Lung (tissue), 16 donors: ENCODE measurements around the gene RESF1. TPM values are rescaled to one million over a fixed set of nuclear protein-coding genes. Genes with fewer than 3 reads are reported as not detected.
A peak's percentile ranks its signal among the peaks of the same experiment; 100 is the strongest.

Source experiments
- ATAC-seq: fragments of 200-7000 bp; cut with Tn5 transposase; one replicate; pipeline ENCODE4 v1.9.1; 2020; ENCODE audit warnings: moderate number of reproducible peaks; ENCODE audit not compliant: insufficient read depth, low FRiP score
- DNase-seq, 3 donors: peaks; one replicate each; pipeline ENCODE4 v3.0.0-alpha.2; 2013 to 2017
- H3K27ac ChIP-seq, 2 donors: one replicate each; pipeline ENCODE4 v1.5.1; 2013; ENCODE audit warnings: mild to moderate bottlenecking in 2 of 2, moderate library complexity in 2 of 2, control low read depth in 1 of 2, inconsistent platforms in 1 of 2, low read depth in 1 of 2, low read length in 1 of 2
- H3K27me3 ChIP-seq, 3 donors: one replicate each; pipeline ENCODE4 v1.5.1; 2013; ENCODE audit warnings: low read length in 2 of 3; ENCODE audit not compliant: control insufficient read depth in 3 of 3, insufficient read depth in 3 of 3
- H3K36me3 ChIP-seq, 4 donors: one replicate each; pipeline ENCODE4 v1.5.1; 2013; ENCODE audit warnings: low read length in 4 of 4, mild to moderate bottlenecking in 1 of 4, moderate library complexity in 1 of 4; ENCODE audit not compliant: control insufficient read depth in 4 of 4, insufficient read depth in 4 of 4
- H3K4me1 ChIP-seq, 5 donors: one replicate each; pipeline ENCODE4 v1.5.1; 2013; ENCODE audit warnings: low read length in 5 of 5, mild to moderate bottlenecking in 2 of 5, moderate library complexity in 1 of 5; ENCODE audit not compliant: control insufficient read depth in 5 of 5, insufficient read depth in 5 of 5
- H3K4me3 ChIP-seq: one replicate; pipeline ENCODE4 v1.5.1; 2013; ENCODE audit warnings: mild to moderate bottlenecking, control low read depth, moderate library complexity
- H3K9ac ChIP-seq, 2 donors: one replicate each; pipeline ENCODE4 v1.5.1; 2013; ENCODE audit warnings: low read length in 2 of 2, control low read depth in 1 of 2; ENCODE audit not compliant: insufficient read depth in 1 of 2
- H3K9me3 ChIP-seq, 4 donors: one replicate each; pipeline ENCODE4 v1.5.1; 2013; ENCODE audit warnings: low read length in 3 of 4, mild to moderate bottlenecking in 1 of 4, moderate library complexity in 1 of 4; ENCODE audit not compliant: control insufficient read depth in 4 of 4, insufficient read depth in 3 of 4
- WGBS, 2 donors: extraction: QIAGEN DNeasy Blood & Tissue Kit; methylation state at CpG; one replicate each; pipeline ENCODE4 v1.1.7; 2013; 5-methylcytosine and 5-hydroxymethylcytosine counted together
- long read RNA-seq, 5 donors: transcript quantifications; one replicate each; lab custom pipeline, GENCODE V29; 2026
- polyA plus RNA-seq, 2 donors: library from polyadenylated mRNA; stranded (reverse); fragments of 200-250 nt; gene quantifications; one replicate each; pipeline ENCODE4 v1.2.1, GENCODE V29; 2013
- total RNA-seq, 2 donors: library from RNA; depleted of rRNA in 1 of 2; stranded (reverse); fragments of >200 nt in 1 of 2; gene quantifications; one replicate each; pipeline ENCODE4 v1.2.1, GENCODE V29; 2014 to 2021
- TF ChIP-seq, protein P1 (sequence below): IDR thresholded peaks from 2 replicates; pipeline ENCODE4 v1.5.1; 2012; ENCODE audit warnings: mild to moderate bottlenecking; ENCODE audit errors: control extremely low read depth, extremely low read depth
- donor health status: control.
- donor health status: control.
- donor health status: Bipolar disorder and iron deficiency.
- donor health status: healthy.
- donor health status: DM: yes; HTN: yes; CAD: no.

Gene RESF1
- 10 to 100 TPM; 55.6 to 65.4 TPM for total RNA-seq
- 10 to 100 TPM; 54.0 to 60.2 TPM for polyA plus RNA-seq
- long read RNA-seq, donor 1, transcript KIAA1551-208 (2 exons, 883 nt): major isoform, 7 of 24 reads
- long read RNA-seq, donor 1, partial matches to known transcripts: 17 of 24 reads
- long read RNA-seq, donor 1, other reads (novel, unspliced or antisense): 0 of 24 reads
- long read RNA-seq, donor 2: 0 reads
- long read RNA-seq, donor 3: 0 reads
- long read RNA-seq, donor 4, transcript KIAA1551-208 (2 exons, 883 nt): major isoform, 5 of 10 reads
- long read RNA-seq, donor 4, partial matches to known transcripts: 5 of 10 reads
- long read RNA-seq, donor 4, other reads (novel, unspliced or antisense): 0 of 10 reads
- long read RNA-seq, donor 5, partial matches to known transcripts: 8 of 11 reads
- long read RNA-seq, donor 5, other reads (novel, unspliced or antisense): 0 of 11 reads

DNA sequence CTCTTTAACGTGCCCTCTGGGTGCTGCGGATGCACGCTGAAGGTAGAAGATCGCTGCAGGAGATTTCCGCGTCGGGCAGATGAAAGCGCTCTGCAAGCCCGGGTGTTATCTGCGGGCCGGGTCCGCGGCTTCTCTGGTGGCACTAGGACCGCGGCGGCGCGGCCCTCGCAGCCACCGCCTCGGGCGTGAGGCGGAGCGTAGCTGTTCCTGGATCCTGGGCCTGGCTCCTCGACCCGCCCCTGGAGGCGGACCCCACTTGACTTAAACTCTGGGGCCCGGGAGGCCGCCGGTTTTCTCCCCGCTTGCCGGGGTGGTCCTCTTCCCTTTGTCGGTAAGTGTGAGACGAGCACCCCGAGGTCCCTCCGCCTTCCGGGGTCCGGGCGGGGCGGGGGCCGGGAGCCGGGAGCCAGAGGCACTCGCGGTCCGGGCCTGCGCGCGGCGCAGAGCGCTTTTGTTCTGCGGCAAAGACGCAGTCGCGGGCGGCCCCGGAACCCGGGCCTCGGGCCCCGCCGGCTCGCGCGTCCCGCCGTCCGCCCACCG is at the start of gene RESF1:
TSS of gene RESF1 (plus strand) at position 255 of the 540 bp plus-strand sequence. CDS start 21,541 bp downstream, outside the sequence.
- TF ChIP-seq, protein P1, sequence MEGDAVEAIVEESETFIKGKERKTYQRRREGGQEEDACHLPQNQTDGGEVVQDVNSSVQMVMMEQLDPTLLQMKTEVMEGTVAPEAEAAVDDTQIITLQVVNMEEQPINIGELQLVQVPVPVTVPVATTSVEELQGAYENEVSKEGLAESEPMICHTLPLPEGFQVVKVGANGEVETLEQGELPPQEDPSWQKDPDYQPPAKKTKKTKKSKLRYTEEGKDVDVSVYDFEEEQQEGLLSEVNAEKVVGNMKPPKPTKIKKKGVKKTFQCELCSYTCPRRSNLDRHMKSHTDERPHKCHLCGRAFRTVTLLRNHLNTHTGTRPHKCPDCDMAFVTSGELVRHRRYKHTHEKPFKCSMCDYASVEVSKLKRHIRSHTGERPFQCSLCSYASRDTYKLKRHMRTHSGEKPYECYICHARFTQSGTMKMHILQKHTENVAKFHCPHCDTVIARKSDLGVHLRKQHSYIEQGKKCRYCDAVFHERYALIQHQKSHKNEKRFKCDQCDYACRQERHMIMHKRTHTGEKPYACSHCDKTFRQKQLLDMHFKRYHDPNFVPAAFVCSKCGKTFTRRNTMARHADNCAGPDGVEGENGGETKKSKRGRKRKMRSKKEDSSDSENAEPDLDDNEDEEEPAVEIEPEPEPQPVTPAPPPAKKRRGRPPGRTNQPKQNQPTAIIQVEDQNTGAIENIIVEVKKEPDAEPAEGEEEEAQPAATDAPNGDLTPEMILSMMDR: no peak
- WGBS, 2 donors: 0 to 1% methylated on average over 66 to 67 of the region's 67 CpGs
- H3K4me3 ChIP-seq: peak within 1 kb of the TSS; percentile 92
- peaks cover 0 to 22% (median 14%) of the 10 kb centered on the region in 5 donors for H3K4me1 ChIP-seq
- H3K36me3 ChIP-seq: peaks cover 2 to 13% (median 4%) of the 10 kb centered on the region in 4 donors
- H3K9ac ChIP-seq: peak within 1 kb of the TSS; percentile 74 to 76
- no peaks in the 10 kb centered on the region for H3K9me3 ChIP-seq
- peak within 1 kb of the TSS; percentile 95 to 97 for H3K27ac ChIP-seq
- peak; percentile 99 for ATAC-seq
- DNase-seq: peak; percentile 91 to 96 (median 94)
- H3K27me3 ChIP-seq: no peaks in the 10 kb centered on the region

DNA sequence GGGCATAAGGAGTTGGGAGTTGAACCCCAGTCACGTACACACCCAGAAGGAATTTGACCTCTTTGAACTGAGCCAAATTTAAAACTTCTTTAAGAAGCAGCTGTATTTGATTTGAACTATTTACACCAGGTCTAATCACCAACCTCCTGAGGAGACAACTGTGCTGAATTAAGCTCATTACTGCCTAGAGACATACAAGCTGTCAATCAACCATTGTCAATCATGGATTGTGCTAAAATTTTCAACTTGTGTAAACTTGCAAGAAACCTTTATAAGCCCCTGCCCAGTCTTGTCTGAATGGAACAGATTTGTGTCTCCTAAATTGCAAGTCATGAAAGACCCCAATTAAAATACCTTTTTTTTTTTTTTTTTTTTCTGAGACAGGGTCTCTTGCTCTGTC is 44.3 kb upstream of the RESF1 start:
- TF ChIP-seq, protein P1: no peak
- Histone ChIP-seq H3K36me3 (no peaks in the 10 kb centered on the region), H3K27me3 (no peaks in the 10 kb centered on the region), H3K9ac (no peak overlapping the region), H3K4me3 (no peak overlapping the region), H3K27ac (no peak overlapping the region), H3K4me1 (peaks cover 0 to 2% (median 0%) of the 10 kb centered on the region in 5 donors), H3K9me3 (peaks cover 0 to 3% (median 0%) of the 10 kb centered on the region in 4 donors)
- DNase-seq: no peak
- WGBS, 2 donors: 82 to 86% methylated on average over 1 of the region's 1 CpG
- no peak for ATAC-seq

- Histone ChIP-seq H3K27me3 (no peaks in the 10 kb centered on the region), H3K9me3 (peaks cover 0 to 3% (median 0%) of the 10 kb centered on the region in 4 donors), H3K27ac (no peak overlapping the region), H3K36me3 (no peaks in the 10 kb centered on the region), H3K4me3 (no peak overlapping the region), H3K9ac (no peak overlapping the region), H3K4me1 (peaks cover 0 to 2% (median 0%) of the 10 kb centered on the region in 5 donors)
- DNase-seq: no peak
- WGBS, 2 donors: 97% methylated on average over 3 of the region's 3 CpGs
- ATAC-seq: no peak
- TF ChIP-seq, protein P1: no peak
These were observed 43.8 kb upstream of the RESF1 start for GRCh38 chr12:31915446-31915845.
